Hepatocyte (in vitro differentiated cells): ENCODE results near the gene TMEM258. TPM values are rescaled to one million over a fixed set of nuclear protein-coding genes. Genes with fewer than 3 reads are reported as not detected.

Experiments used
- DNase-seq: peaks from one replicate; pipeline ENCODE4 v3.0.0-alpha.2; 2016; ENCODE audit warnings: low spot score
- H2AFZ ChIP-seq: fragments of 200-600 bp; sonication (generic); 2 replicates; pipeline ENCODE4 v1.6.0; 2016; ENCODE audit warnings: antibody characterized with exemption, mild to moderate bottlenecking
- H3K27ac ChIP-seq: fragments of 200-600 bp; sonication (generic); 2 replicates; pipeline ENCODE4 v1.5.1; 2016; ENCODE audit warnings: mild to moderate bottlenecking
- H3K27me3 ChIP-seq: fragments of 200-600 bp; sonication (generic); 2 replicates; pipeline ENCODE4 v1.6.1; 2016
- H3K36me3 ChIP-seq: fragments of 200-600 bp; sonication (generic); replicated peaks from 2 replicates; pipeline ENCODE4 v1.5.1; 2016; ENCODE audit warnings: low read depth; ENCODE audit not compliant: insufficient read depth
- H3K4me1 ChIP-seq: fragments of 200-600 bp; sonication (generic); 2 replicates; pipeline ENCODE4 v1.5.1; 2016; ENCODE audit warnings: mild to moderate bottlenecking, moderate library complexity; ENCODE audit not compliant: insufficient read depth
- H3K4me2 ChIP-seq: fragments of 200-600 bp; sonication (generic); 2 replicates; pipeline ENCODE4 v1.6.0; 2016
- H3K4me3 ChIP-seq: fragments of 200-600 bp; sonication (generic); 2 replicates; pipeline ENCODE4 v1.5.1; 2016; ENCODE audit warnings: mild to moderate bottlenecking
- H3K79me2 ChIP-seq: fragments of 200-600 bp; sonication (generic); 2 replicates; pipeline ENCODE4 v1.6.0; 2017; ENCODE audit warnings: mild to moderate bottlenecking
- H3K9me2 ChIP-seq: fragments of 200-600 bp; sonication (generic); replicated peaks from 2 replicates; pipeline ENCODE4 v1.6.0; 2017; ENCODE audit warnings: mild to moderate bottlenecking; ENCODE audit not compliant: insufficient read depth
- H3K9me3 ChIP-seq: fragments of 200-600 bp; sonication (generic); 2 replicates; pipeline ENCODE4 v1.5.1; 2016; ENCODE audit warnings: low read depth, mild to moderate bottlenecking
- H4K20me1 ChIP-seq: fragments of 200-600 bp; sonication (generic); 2 replicates; pipeline ENCODE4 v1.6.0; 2016; ENCODE audit warnings: mild to moderate bottlenecking; ENCODE audit not compliant: insufficient read depth, poor library complexity, severe bottlenecking
- CTCF ChIP-seq: fragments of 200-600 bp; sonication (generic); IDR thresholded peaks from 2 replicates; pipeline ENCODE4 v1.5.1; 2016; ENCODE audit warnings: antibody characterized with exemption, mild to moderate bottlenecking; ENCODE audit not compliant: poor library complexity
- EZH2 ChIP-seq: fragments of 200-600 bp; sonication (generic); IDR thresholded peaks from 2 replicates; pipeline ENCODE4 v1.6.1; 2016; ENCODE audit warnings: antibody characterized with exemption, mild to moderate bottlenecking, borderline replicate concordance
- EZH2phosphoT487 ChIP-seq: fragments of 200-600 bp; sonication (generic); IDR thresholded peaks from one replicate; pipeline ENCODE4 v1.6.1; 2018; ENCODE audit warnings: antibody characterized with exemption, mild to moderate bottlenecking, low read depth, moderate library complexity; ENCODE audit not compliant: unreplicated experiment, severe bottlenecking
- WGBS: methylation state at CpG from one replicate; pipeline ENCODE4 v1.1.6; 2016; ENCODE audit warnings: low lambda C conversion rate; ENCODE audit errors: missing lambda C conversion rate; 5-methylcytosine and 5-hydroxymethylcytosine counted together
- polyA plus RNA-seq: library from polyadenylated mRNA; unstranded; fragments of >200 nt; fragmentation: Nextera tagmentation; extraction: Ambion mirVana; gene quantifications from 2 replicates; pipeline ENCODE4 v1.2.1, GENCODE V29; 2016
- total RNA-seq: library from RNA; depleted of rRNA; stranded (reverse); fragments of >200 nt; gene quantifications from 2 replicates; pipeline ENCODE4 v1.2.3, GENCODE V29; 2014

The TMEM258 gene
- total and polyA plus RNA-seq, 2 experiments from 2014 or later, result 64.7 to 253 TPM

DNA sequence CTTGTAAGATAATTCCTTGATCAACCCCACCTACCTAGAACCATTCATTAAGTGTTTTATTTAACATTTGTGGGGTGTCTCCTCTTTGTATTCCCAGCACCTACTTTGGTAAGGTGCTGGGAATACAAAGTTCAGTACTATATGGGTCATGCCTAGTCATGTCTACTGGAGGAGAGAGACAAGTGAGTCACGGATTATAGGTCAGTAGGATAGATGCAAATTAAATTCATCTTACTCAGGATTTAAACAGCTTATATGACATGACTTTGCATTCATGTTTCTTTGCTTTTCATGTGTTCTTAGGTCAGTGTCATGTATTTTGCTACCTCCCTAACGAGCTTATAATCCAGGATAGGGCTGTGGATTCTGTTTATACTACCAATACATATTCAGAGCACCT, 27.8 kb upstream of the TMEM258 start:
- H3K4me3 ChIP-seq, result no peak overlapping the region
- H3K9me2 ChIP-seq, result no peaks in the 10 kb centered on the region
- H3K4me1 ChIP-seq, result peaks cover 10% of the 10 kb centered on the region
- H3K4me2 ChIP-seq, result no peak overlapping the region
- TF ChIP-seq EZH2phosphoT487 (no peak), EZH2 (no peak), CTCF (no peak)
- H3K9me3 ChIP-seq, result no peaks in the 10 kb centered on the region
- peaks cover 17% of the 10 kb centered on the region for H3K79me2 ChIP-seq
- no peak for DNase-seq
- H4K20me1 ChIP-seq, result no peaks in the 10 kb centered on the region
- peak overlapping the region; percentile 75 for H3K27ac ChIP-seq
- no peaks in the 10 kb centered on the region for H3K36me3 ChIP-seq
- 94% methylated on average over 2 of the region's 2 CpGs for WGBS
- H2AFZ ChIP-seq, result no peak overlapping the region
- H3K27me3 ChIP-seq, result no peaks in the 10 kb centered on the region

- peak overlapping the region; percentile 18 for H3K4me3 ChIP-seq
- peaks cover 20% of the 10 kb centered on the region for H3K4me1 ChIP-seq
- no peaks in the 10 kb centered on the region for H4K20me1 ChIP-seq
- peaks cover 33% of the 10 kb centered on the region for H3K79me2 ChIP-seq
- no peak for TF ChIP-seq EZH2
- TF ChIP-seq EZH2phosphoT487, result no peak
- TF ChIP-seq CTCF, result no peak
- H3K4me2 ChIP-seq, result peak overlapping the region; percentile 94
- no peaks in the 10 kb centered on the region for H3K9me3 ChIP-seq
- H3K9me2 ChIP-seq, result no peaks in the 10 kb centered on the region
- H3K36me3 ChIP-seq, result no peaks in the 10 kb centered on the region
- no peak for DNase-seq
- WGBS, result 50% methylated on average over 6 of the region's 6 CpGs
- H3K27ac ChIP-seq, result peak overlapping the region; percentile 97
- peak overlapping the region; percentile 38 for H2AFZ ChIP-seq
- H3K27me3 ChIP-seq, result no peaks in the 10 kb centered on the region
Observed at GRCh38 chr11:61817471-61818202, 25.2 kb upstream of the TMEM258 start.

DNA sequence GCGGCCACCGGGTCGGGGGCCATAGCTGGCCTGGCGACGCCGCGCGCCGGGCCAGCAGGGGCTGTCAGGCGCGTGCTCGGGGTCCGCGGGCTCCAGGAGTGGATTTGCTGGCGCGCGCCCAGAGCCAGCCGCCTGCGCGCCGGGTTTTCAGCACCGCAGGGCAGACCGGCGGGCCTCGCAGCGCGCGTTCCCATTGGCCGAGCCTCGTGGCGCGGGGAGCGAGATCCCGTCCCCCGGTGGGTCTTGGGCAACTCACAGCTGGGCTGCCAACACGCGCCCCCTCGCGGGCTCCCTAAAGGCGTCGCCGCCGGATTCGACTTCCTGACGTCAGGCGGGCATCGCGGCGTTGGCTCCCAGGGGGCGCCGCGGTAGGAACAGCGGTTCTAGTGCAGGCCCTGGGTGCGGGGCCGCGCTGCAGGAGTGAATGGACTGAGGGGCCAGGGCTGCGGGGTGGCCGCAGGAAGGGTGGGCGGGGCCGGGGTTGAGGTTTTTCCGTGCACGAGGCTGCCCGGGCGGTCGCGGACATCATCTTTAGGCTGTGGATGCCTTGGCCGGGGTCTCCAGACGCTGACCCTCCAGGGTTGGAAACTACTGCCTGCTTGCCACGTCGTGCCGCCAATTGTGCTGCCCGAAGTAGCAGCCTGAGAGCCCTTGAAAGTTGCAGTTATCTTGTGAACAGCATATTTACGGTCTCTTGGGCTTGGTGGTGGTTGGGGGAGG, 24.5 kb upstream of the TMEM258 start, which contains the start of gene FADS1:
TSS of gene FADS1 (minus strand) at position 268 of the 720 bp plus-strand sequence. CDS start at position 194, 74 bp downstream.
- Histone ChIP-seq H3K4me3 (peak within 1 kb of the TSS; percentile 95), H3K36me3 (no peaks in the 10 kb centered on the region), H3K9me2 (no peaks in the 10 kb centered on the region), H4K20me1 (no peaks in the 10 kb centered on the region), H3K79me2 (peaks cover 33% of the 10 kb centered on the region), H2AFZ (peak within 1 kb of the TSS; percentile 45), H3K27me3 (no peaks in the 10 kb centered on the region), H3K9me3 (no peaks in the 10 kb centered on the region), H3K27ac (peak within 1 kb of the TSS; percentile 97), H3K4me1 (peaks cover 20% of the 10 kb centered on the region), H3K4me2 (peak within 1 kb of the TSS; percentile 94)
- TF ChIP-seq EZH2, result no peak
- TF ChIP-seq CTCF, result peak; percentile 73
- peak; percentile 99 for DNase-seq
- under 1% methylated on average over 62 of the region's 73 CpGs for whole genome bisulfite sequencing
